GM12801 (cell line): ENCODE data around the gene ADCY10.

Source experiments
- TF ChIP-seq, protein P1 (sequence below): IDR thresholded peaks from one replicate; pipeline ENCODE4 v1.5.1; 2011; ENCODE audit warnings: control low read depth; ENCODE audit not compliant: insufficient read length; ENCODE audit errors: extremely low read depth

The ADCY10 gene

DNA sequence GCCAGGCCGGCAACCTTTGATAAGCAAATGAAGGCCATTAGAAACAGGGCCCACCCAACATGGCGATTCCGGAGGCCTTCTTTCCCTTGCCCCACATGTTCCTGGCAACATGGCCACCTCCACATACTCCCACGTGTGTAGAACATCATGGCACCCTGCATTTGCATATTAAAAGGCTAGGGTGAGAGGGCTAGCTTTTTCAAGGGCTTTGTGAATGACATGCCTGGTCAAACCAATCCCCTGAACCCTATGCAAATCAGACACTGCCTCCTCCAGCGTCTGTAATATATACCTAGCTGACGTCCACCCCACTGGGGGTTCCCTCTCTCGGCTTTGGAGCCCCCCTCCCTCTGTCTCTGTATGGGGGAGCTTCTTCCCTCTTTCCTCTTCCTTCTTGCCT is 1.6 kb downstream of the ADCY10 start:
- TF ChIP-seq, protein P1, sequence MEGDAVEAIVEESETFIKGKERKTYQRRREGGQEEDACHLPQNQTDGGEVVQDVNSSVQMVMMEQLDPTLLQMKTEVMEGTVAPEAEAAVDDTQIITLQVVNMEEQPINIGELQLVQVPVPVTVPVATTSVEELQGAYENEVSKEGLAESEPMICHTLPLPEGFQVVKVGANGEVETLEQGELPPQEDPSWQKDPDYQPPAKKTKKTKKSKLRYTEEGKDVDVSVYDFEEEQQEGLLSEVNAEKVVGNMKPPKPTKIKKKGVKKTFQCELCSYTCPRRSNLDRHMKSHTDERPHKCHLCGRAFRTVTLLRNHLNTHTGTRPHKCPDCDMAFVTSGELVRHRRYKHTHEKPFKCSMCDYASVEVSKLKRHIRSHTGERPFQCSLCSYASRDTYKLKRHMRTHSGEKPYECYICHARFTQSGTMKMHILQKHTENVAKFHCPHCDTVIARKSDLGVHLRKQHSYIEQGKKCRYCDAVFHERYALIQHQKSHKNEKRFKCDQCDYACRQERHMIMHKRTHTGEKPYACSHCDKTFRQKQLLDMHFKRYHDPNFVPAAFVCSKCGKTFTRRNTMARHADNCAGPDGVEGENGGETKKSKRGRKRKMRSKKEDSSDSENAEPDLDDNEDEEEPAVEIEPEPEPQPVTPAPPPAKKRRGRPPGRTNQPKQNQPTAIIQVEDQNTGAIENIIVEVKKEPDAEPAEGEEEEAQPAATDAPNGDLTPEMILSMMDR, result no peak

- TF ChIP-seq, protein P1, result no peak
These were observed 2.5 kb downstream of the ADCY10 start for GRCh38 chr1:167911413-167911812.

DNA sequence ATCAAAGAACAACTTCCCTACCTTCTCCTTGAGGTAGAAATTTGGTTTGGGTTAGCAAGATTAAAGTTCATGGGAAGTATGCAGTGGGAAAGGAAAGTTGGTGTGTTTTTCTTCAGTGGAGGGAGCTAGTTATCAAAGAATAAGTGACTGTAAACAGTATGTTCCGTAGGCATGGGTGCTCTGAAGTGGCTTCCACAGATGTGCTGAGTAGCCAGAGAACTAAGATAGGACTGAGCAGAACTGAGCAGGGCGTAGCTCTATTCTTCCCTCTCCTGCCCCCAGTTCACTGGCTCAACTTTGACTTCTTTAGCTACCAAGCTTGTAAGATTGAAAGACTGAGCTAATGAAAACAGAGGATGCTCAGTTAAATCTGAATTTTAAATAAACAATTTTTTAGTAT is 3.4 kb downstream of the ADCY10 start:
- TF ChIP-seq, protein P1, result no peak

DNA sequence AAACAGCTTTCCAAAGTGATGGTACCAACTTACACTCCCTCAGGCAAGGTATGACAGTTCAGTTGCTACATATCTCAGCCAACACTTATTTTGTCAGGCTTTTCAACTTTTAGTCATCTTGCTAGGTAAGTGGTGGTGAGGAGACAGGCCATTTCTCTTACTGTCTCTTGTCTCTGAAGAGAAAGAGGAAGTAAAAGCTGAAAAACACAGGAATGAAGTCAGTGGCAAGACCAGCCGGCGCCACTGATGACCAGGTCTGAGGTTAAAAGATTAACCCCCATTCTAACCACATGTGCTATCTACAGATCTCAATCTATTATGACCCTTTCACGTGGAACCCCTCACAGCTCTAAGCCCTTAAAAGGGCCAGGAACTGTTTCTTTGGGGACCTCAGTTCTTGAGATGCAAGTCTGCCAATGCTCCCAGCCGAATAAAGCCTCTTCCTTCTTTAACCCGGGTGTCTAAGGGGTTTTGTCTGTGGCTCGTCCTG is 4.2 kb downstream of the ADCY10 start:
- TF ChIP-seq, protein P1, result no peak

- TF ChIP-seq, protein P1, result no peak
These were observed 8.3 kb downstream of the ADCY10 start for GRCh38 chr1:167905671-167906070.

GRCh38 chr1:167905182-167905581 is 8.8 kb downstream of the ADCY10 start:
- TF ChIP-seq, protein P1, result no peak

- TF ChIP-seq, protein P1, result no peak
These were observed 9.2 kb downstream of the ADCY10 start for GRCh38 chr1:167904652-167905130.

- TF ChIP-seq, protein P1, result no peak
These were observed 13.0 kb downstream of the ADCY10 start for GRCh38 chr1:167900907-167901306.
